Activated effector memory CD4-positive, alpha-beta T cell treated with Interleukin-2 at 50 U/mL for 16 hours (primary cell): Measurements from ENCODE around the gene CXCL13.
"Not testable (repeated sequence)": the region's sequence is repeated elsewhere in the genome, so short reads cannot be mapped to it uniquely, and the experiment has no call there.

Experiments
- DNase-seq: peaks from one replicate; pipeline ENCODE4 v3.0.0-alpha.2; 2020

The CXCL13 gene

GRCh38 chr4:77613267-77613666 is 7.6 kb downstream of the CXCL13 start:
- no peak for DNase-seq

- DNase-seq = no peak
Observed at GRCh38 chr4:77615153-77615552, 9.5 kb downstream of the CXCL13 start.

- DNase-seq = no peak
Observed at GRCh38 chr4:77617203-77617602, 11.6 kb downstream of the CXCL13 start.

DNA sequence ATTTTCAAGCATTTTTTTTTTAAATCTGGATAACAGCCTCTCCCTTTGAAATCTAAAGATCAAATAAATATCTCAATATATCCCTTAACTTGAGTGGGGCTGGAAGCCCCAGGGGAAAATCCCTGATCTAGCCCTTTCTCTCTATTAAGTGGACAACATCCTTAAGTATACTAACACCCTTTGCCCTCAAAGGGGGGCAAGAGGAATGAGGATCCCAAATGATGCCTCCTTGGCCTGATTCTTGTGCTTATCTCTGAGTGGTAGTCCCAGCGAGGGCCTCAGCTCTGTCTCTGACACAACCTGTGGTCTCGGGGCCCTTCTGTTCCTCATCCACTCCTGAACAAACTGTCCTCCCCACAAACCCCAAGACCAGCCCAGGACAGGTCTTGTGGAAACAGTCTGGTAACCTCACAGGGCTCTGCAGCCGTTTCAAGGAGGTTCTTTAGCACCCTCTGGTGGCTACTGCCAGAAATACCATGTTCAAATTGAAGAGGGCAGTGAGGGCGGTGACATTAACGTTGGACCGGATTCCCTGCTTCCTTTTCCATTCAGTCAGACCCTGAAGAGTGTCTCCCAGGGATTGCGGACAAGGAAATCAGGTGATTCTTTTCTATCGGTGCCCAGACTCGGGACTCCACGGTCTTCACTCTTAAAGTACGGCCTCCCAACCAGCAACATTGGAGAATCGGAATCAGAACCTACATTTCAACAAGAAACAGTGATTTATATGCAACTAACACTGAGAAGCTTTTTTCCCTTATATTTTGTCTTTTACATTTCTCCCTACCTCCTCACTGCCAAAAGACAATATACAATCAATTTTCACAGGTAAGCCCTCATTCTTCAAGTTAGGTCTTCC is 13.0 kb downstream of the CXCL13 start:
- DNase-seq = peak; percentile 8

- DNase-seq = no peak
Observed at GRCh38 chr4:77619408-77619807, 13.8 kb downstream of the CXCL13 start.

GRCh38 chr4:77621254-77621653 is 15.6 kb downstream of the CXCL13 start:
- DNase-seq = no peak

- no peak for DNase-seq
Observed at GRCh38 chr4:77623091-77623490, 17.5 kb downstream of the CXCL13 start.

GRCh38 chr4:77624213-77624612 is 18.6 kb downstream of the CXCL13 start:
- DNase-seq = no peak

- no peak for DNase-seq
Observed at GRCh38 chr4:77625485-77625884, 19.9 kb downstream of the CXCL13 start.

GRCh38 chr4:77629885-77630284 is 24.3 kb downstream of the CXCL13 start:
- DNase-seq = no peak

- no peak for DNase-seq
Observed at GRCh38 chr4:77631276-77631675, 25.7 kb downstream of the CXCL13 start.

GRCh38 chr4:77634132-77634785 is 28.6 kb downstream of the CXCL13 start:
- DNase-seq = no peak

GRCh38 chr4:77635246-77635645 is 29.6 kb downstream of the CXCL13 start:
- DNase-seq = no peak

GRCh38 chr4:77635876-77636275 is 30.3 kb downstream of the CXCL13 start:
- no peak for DNase-seq

DNA sequence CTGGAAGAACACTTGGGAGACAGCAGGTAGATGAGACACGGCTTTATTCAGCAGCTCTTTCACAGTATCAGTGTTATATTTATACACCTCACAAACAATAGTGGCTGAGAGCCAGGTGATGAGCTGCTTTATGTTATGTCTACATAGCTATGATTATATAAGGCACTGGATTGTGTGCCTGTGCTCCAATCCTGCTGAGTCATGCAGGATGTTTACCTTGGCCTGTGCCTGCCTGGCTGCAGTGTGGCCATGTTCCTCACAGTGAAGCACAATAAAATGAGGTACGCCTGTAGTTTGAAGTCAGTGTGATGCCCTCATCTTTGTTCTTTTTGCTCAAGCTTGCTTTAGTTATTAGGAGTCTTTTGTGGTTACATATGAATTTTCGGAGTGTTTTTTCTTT is 31.3 kb downstream of the CXCL13 start:
- no peak for DNase-seq

- DNase-seq = not testable (repeated sequence)
Observed at GRCh38 chr4:77644069-77644468, 38.4 kb downstream of the CXCL13 start.

DNA sequence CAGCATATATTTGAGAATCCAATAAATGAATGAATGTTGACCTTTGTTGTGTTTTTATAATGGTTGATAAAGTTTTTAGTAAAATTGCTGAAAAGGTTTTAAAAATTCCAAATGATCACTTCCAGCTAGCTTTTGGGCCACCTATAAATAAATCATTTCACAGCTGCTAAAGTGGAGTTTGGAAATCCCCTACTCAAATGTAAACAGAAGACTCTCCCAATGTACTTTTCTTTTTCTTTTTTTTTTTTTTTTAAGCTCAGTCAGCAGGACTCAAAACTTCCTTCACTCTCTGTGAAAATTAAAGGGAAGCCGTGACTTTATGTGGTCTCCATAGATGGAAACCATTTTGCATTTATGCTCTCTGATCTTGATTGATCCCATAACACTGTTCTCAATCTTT is 45.2 kb downstream of the CXCL13 start:
- DNase-seq = no peak

- DNase-seq = no peak
Observed at GRCh38 chr4:77651820-77652219, 46.2 kb downstream of the CXCL13 start.

GRCh38 chr4:77652237-77652897 is 46.7 kb downstream of the CXCL13 start:
- no peak for DNase-seq

GRCh38 chr4:77653162-77653758 is 47.6 kb downstream of the CXCL13 start:
- DNase-seq = no peak

DNA sequence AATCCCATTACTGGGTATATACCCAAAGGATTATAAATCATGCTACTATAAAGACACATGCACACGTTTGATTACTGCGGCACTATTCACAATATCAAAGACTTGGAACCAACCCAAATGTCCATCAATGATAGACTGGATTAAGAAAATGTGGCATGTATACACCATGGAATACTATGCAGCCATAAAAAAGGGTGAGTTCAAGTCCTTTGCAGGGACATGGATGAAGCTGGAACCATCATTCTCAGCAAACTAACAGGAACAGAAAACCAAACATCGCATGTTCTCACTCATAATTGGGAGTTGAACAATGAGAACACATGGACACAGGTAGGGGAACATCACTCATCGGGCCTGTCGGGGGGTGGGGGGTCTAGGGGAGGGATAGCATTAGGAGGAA is 54.7 kb downstream of the CXCL13 start:
- DNase-seq = not testable (repeated sequence)
